ENCODE measurements around the gene VEPH1.

Gene VEPH1

GRCh38 chr3:157311633-157312375 is 191.4 kb downstream of the VEPH1 start:
- H3K4me1 ChIP-seq (ENCODE audit: control insufficient read depth, low read length), result no peaks in the 10 kb centered on the region
- no peaks in the 10 kb centered on the region for H3K79me2 ChIP-seq (ENCODE audit: control insufficient read depth, low read length)
- H3K9me3 ChIP-seq (ENCODE audit: control insufficient read depth, insufficient read depth, low read length), result no peaks in the 10 kb centered on the region
- no peaks in the 10 kb centered on the region for H3F3A ChIP-seq (ENCODE audit: control insufficient read depth, insufficient read depth)
- no peak overlapping the region for H3K27ac ChIP-seq (ENCODE audit: low read depth, low read length)
- no peaks in the 10 kb centered on the region for H4K20me1 ChIP-seq (ENCODE audit: control insufficient read depth, insufficient read depth, low read depth, low read length)
- H3K36me3 ChIP-seq (ENCODE audit: control insufficient read depth, low read length), result no peaks in the 10 kb centered on the region
- no peaks in the 10 kb centered on the region for H3K27me3 ChIP-seq (ENCODE audit: control insufficient read depth, low read length)
- no peak overlapping the region for H3K4me2 ChIP-seq (ENCODE audit: low read length)
- no peak overlapping the region for H3K4me3 ChIP-seq (ENCODE audit: low read length)
- H3K9me2 ChIP-seq (replicated peaks; ENCODE audit: control insufficient read depth, low read length), result no peaks in the 10 kb centered on the region
- TF ChIP-seq, protein P1, sequence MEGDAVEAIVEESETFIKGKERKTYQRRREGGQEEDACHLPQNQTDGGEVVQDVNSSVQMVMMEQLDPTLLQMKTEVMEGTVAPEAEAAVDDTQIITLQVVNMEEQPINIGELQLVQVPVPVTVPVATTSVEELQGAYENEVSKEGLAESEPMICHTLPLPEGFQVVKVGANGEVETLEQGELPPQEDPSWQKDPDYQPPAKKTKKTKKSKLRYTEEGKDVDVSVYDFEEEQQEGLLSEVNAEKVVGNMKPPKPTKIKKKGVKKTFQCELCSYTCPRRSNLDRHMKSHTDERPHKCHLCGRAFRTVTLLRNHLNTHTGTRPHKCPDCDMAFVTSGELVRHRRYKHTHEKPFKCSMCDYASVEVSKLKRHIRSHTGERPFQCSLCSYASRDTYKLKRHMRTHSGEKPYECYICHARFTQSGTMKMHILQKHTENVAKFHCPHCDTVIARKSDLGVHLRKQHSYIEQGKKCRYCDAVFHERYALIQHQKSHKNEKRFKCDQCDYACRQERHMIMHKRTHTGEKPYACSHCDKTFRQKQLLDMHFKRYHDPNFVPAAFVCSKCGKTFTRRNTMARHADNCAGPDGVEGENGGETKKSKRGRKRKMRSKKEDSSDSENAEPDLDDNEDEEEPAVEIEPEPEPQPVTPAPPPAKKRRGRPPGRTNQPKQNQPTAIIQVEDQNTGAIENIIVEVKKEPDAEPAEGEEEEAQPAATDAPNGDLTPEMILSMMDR (IDR thresholded peaks at IDR 0.05; ENCODE audit: low read depth, low read length, poor library complexity, severe bottlenecking), result no peak
- TF ChIP-seq EZH2phosphoT487 (IDR thresholded peaks at IDR 0.05; ENCODE audit: borderline replicate concordance, low read length), result no peak

GRCh38 chr3:157310329-157311052 is 192.7 kb downstream of the VEPH1 start:
- H3K4me3 ChIP-seq (ENCODE audit: low read length), result no peak overlapping the region
- H3K4me2 ChIP-seq (ENCODE audit: low read length), result no peak overlapping the region

GRCh38 chr3:157306502-157306901 is 196.7 kb downstream of the VEPH1 start:
- no peak overlapping the region for H3K4me3 ChIP-seq (ENCODE audit: low read length)
- H3K27me3 ChIP-seq (ENCODE audit: control insufficient read depth, low read length), result no peaks in the 10 kb centered on the region
- no peak overlapping the region for H3K4me2 ChIP-seq (ENCODE audit: low read length)
- no peaks in the 10 kb centered on the region for H3K36me3 ChIP-seq (ENCODE audit: control insufficient read depth, low read length)
- H3F3A ChIP-seq (ENCODE audit: control insufficient read depth, insufficient read depth), result no peaks in the 10 kb centered on the region
- H3K9me2 ChIP-seq (replicated peaks; ENCODE audit: control insufficient read depth, low read length), result no peaks in the 10 kb centered on the region
- no peaks in the 10 kb centered on the region for H3K79me2 ChIP-seq (ENCODE audit: control insufficient read depth, low read length)
- no peak overlapping the region for H3K27ac ChIP-seq (ENCODE audit: low read depth, low read length)
- no peaks in the 10 kb centered on the region for H4K20me1 ChIP-seq (ENCODE audit: control insufficient read depth, insufficient read depth, low read depth, low read length)
- H3K9me3 ChIP-seq (ENCODE audit: control insufficient read depth, insufficient read depth, low read length), result no peaks in the 10 kb centered on the region
- H3K4me1 ChIP-seq (ENCODE audit: control insufficient read depth, low read length), result no peaks in the 10 kb centered on the region
- TF ChIP-seq, protein P1 (IDR thresholded peaks at IDR 0.05; ENCODE audit: low read depth, low read length, poor library complexity, severe bottlenecking), result no peak
- TF ChIP-seq EZH2phosphoT487 (IDR thresholded peaks at IDR 0.05; ENCODE audit: borderline replicate concordance, low read length), result no peak

More at GRCh38 chr3:157310329-157311052, 192.7 kb downstream of the VEPH1 start:
- Histone ChIP-seq H3K9me2 (replicated peaks; ENCODE audit: control insufficient read depth, low read length) (no peaks in the 10 kb centered on the region), H3K79me2 (ENCODE audit: control insufficient read depth, low read length) (no peaks in the 10 kb centered on the region), H4K20me1 (ENCODE audit: control insufficient read depth, insufficient read depth, low read depth, low read length) (no peaks in the 10 kb centered on the region), H3K4me1 (ENCODE audit: control insufficient read depth, low read length) (no peaks in the 10 kb centered on the region), H3F3A (ENCODE audit: control insufficient read depth, insufficient read depth) (no peaks in the 10 kb centered on the region), H3K27ac (ENCODE audit: low read depth, low read length) (no peak overlapping the region), H3K9me3 (ENCODE audit: control insufficient read depth, insufficient read depth, low read length) (no peaks in the 10 kb centered on the region), H3K36me3 (ENCODE audit: control insufficient read depth, low read length) (no peaks in the 10 kb centered on the region), H3K27me3 (ENCODE audit: control insufficient read depth, low read length) (no peaks in the 10 kb centered on the region)
- TF ChIP-seq, protein P1 (IDR thresholded peaks at IDR 0.05; ENCODE audit: low read depth, low read length, poor library complexity, severe bottlenecking), result no peak
- no peak for TF ChIP-seq EZH2phosphoT487 (IDR thresholded peaks at IDR 0.05; ENCODE audit: borderline replicate concordance, low read length)

All from DOHH2 (cell line).